ENCODE measurements around the gene DDX19B.

- no peak for TF ChIP-seq CTCF (IDR thresholded peaks at IDR 0.05)
- no peak for TF ChIP-seq EZH2 (IDR thresholded peaks at IDR 0.05; ENCODE audit: borderline replicate concordance, insufficient read depth, low read depth, low read length, poor library complexity, severe bottlenecking)
Observed at GRCh38 chr16:70337814-70338213, 38.8 kb downstream of the DDX19B start.
